Smooth muscle cell (in vitro differentiated cells): Measurements from ENCODE around the gene RAI14. TPM values are rescaled to one million over a fixed set of nuclear protein-coding genes. Genes with fewer than 3 reads are reported as not detected.
"Not testable (repeated sequence)": the region's sequence is repeated elsewhere in the genome, so short reads cannot be mapped to it uniquely, and the experiment has no call there.

Source experiments
- DNase-seq: peaks from one replicate; lab custom pipeline; 2025; ENCODE audit not compliant: unreplicated experiment; lab: John Stamatoyannopoulos, UW
- H2AFZ ChIP-seq: fragments of 200-600 bp; sonication (generic); 2 replicates; pipeline ENCODE4 v1.6.0; 2016; ENCODE audit warnings: antibody characterized with exemption, low read depth, mild to moderate bottlenecking
- H3F3A ChIP-seq: fragments of 200-600 bp; sonication (generic); 2 replicates; pipeline ENCODE4 v1.6.0; 2017; ENCODE audit warnings: antibody characterized with exemption, low read depth
- H3K27ac ChIP-seq: fragments of 200-600 bp; sonication (generic); 2 replicates; pipeline ENCODE4 v1.5.1; 2016; ENCODE audit warnings: low read depth, mild to moderate bottlenecking
- H3K27me3 ChIP-seq: fragments of 200-600 bp; sonication (generic); 2 replicates; pipeline ENCODE4 v1.6.1; 2016; ENCODE audit warnings: low read depth, mild to moderate bottlenecking
- H3K36me3 ChIP-seq: fragments of 200-600 bp; sonication (generic); 2 replicates; pipeline ENCODE4 v1.5.1; 2016; ENCODE audit warnings: low read depth
- H3K4me1 ChIP-seq: fragments of 200-600 bp; sonication (generic); 2 replicates; pipeline ENCODE4 v1.5.1; 2016; ENCODE audit warnings: low read depth
- H3K4me2 ChIP-seq: fragments of 200-600 bp; sonication (generic); 2 replicates; pipeline ENCODE4 v1.6.0; 2016; ENCODE audit warnings: mild to moderate bottlenecking
- H3K4me3 ChIP-seq: fragments of 200-600 bp; sonication (generic); 2 replicates; pipeline ENCODE4 v1.5.1; 2016; ENCODE audit warnings: mild to moderate bottlenecking
- H3K79me2 ChIP-seq: fragments of 200-600 bp; sonication (generic); 2 replicates; pipeline ENCODE4 v1.6.0; 2016; ENCODE audit warnings: low read depth, mild to moderate bottlenecking
- H3K9ac ChIP-seq: fragments of 200-600 bp; sonication (generic); 2 replicates; pipeline ENCODE4 v1.6.0; 2016; ENCODE audit warnings: low read depth
- H3K9me3 ChIP-seq: fragments of 200-600 bp; sonication (generic); replicated peaks from 2 replicates; pipeline ENCODE4 v1.5.1; 2016; ENCODE audit warnings: low read depth
- H4K20me1 ChIP-seq: fragments of 200-600 bp; sonication (generic); 2 replicates; pipeline ENCODE4 v1.6.0; 2016; ENCODE audit warnings: low read depth
- WGBS: methylation state at CpG from one replicate; pipeline ENCODE4 v1.1.7; 2016; ENCODE audit warnings: low lambda C conversion rate; 5-methylcytosine and 5-hydroxymethylcytosine counted together
- polyA plus RNA-seq: library from polyadenylated mRNA; unstranded; fragments of >200 nt; fragmentation: Nextera tagmentation; extraction: Ambion mirVana; gene quantifications from 2 replicates; pipeline ENCODE4 v1.2.1, GENCODE V29; 2016
- total RNA-seq: library from RNA; depleted of rRNA; stranded (reverse); fragments of >200 nt; gene quantifications from 2 replicates; pipeline ENCODE4 v1.2.3, GENCODE V29; 2014
- TF ChIP-seq, protein P1 (sequence below): fragments of 200-600 bp; sonication (generic); IDR thresholded peaks from 2 replicates; pipeline ENCODE4 v1.5.1; 2017; ENCODE audit warnings: borderline replicate concordance, mild to moderate bottlenecking, antibody characterized with exemption; ENCODE audit not compliant: insufficient read depth, poor library complexity, severe bottlenecking

The RAI14 gene
- total and polyA plus RNA-seq, 2 experiments from 2014 or later: 111 to 209 TPM

DNA sequence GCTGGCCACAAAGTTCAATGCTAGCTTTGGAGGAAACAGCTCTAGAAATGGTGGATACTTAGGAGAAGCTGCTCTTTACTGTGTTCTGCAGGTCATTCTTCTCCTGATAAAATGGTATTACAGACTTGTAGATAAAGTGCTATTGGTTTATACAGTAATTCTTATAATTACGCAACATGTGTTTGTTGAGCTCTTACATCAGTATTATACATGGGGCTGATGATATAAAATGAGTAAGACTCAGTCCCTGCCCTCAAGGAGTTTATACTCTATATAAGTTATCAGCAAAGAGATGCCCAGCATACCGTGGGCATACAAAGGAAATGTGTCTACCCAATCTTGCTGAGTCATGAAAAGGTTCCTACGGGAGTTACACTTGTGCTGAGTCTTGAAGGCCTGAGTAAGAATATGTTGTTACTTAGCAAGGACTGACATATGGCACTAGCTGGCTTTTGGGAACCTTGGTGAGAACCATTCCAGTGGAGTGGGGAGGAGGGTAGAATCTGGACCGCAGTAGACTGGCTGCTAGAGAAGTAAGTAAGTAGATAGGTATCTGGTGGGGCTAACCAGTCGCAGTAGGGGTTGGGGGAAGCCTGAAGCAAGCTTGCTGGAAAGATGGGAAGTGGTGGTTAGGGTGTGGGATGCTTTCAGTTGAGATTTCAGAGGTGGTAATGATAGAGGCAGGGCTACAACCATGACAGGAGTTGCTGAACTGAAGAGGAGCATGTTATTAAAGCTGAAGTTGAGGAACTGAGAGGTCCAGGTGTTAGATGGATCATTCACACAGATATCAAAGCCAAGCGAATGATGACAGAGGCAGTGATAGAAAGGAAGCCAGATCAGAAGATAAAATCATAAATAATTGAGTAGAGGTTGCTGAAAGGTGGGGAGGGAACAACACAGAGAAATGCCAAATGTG lies 171.7 kb downstream of the RAI14 start:
- Histone ChIP-seq H3K4me1 (no peaks in the 10 kb centered on the region), H3K27me3 (no peaks in the 10 kb centered on the region), H3K9ac (no peak overlapping the region), H3K79me2 (no peaks in the 10 kb centered on the region), H3F3A (peaks cover 29% of the 10 kb centered on the region), H3K36me3 (peaks cover 72% of the 10 kb centered on the region), H3K9me3 (no peaks in the 10 kb centered on the region), H3K4me2 (no peak overlapping the region), H3K4me3 (no peak overlapping the region), H2AFZ (no peak overlapping the region), H4K20me1 (peaks cover 8% of the 10 kb centered on the region), H3K27ac (no peak overlapping the region)
- DNase-seq: no peak
- TF ChIP-seq, protein P1, sequence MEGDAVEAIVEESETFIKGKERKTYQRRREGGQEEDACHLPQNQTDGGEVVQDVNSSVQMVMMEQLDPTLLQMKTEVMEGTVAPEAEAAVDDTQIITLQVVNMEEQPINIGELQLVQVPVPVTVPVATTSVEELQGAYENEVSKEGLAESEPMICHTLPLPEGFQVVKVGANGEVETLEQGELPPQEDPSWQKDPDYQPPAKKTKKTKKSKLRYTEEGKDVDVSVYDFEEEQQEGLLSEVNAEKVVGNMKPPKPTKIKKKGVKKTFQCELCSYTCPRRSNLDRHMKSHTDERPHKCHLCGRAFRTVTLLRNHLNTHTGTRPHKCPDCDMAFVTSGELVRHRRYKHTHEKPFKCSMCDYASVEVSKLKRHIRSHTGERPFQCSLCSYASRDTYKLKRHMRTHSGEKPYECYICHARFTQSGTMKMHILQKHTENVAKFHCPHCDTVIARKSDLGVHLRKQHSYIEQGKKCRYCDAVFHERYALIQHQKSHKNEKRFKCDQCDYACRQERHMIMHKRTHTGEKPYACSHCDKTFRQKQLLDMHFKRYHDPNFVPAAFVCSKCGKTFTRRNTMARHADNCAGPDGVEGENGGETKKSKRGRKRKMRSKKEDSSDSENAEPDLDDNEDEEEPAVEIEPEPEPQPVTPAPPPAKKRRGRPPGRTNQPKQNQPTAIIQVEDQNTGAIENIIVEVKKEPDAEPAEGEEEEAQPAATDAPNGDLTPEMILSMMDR: no peak
- 93% methylated on average over 6 of the region's 6 CpGs for WGBS

DNA sequence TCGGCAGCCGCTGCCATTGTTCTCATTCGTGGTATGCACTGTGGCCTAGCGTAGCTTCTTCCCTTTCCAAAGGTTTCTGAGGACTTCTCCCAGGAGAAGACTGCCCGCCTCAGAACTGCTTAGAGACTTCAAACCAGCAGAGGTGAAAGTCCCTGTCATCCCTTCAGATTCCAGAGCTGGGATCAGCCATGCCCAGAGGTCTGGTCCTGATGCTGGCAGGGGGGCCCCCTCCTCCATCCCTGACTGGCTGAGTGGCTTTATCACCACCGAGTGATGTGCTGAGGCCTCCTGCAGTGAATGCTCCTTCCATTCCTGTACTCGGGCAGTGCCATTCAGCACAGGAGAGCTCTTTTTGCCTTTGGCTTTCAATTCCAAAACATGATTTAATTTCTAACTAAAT lies 174.7 kb downstream of the RAI14 start:
- peaks cover 56% of the 10 kb centered on the region for H3F3A ChIP-seq
- H3K27ac ChIP-seq: peak overlapping the region; percentile 10
- H3K4me1 ChIP-seq, H2AFZ ChIP-seq, H3K27me3 ChIP-seq, H3K4me3 ChIP-seq, H3K9me3 ChIP-seq, H3K9ac ChIP-seq, DNase-seq, H3K4me2 ChIP-seq, H4K20me1 ChIP-seq, H3K79me2 ChIP-seq: not testable (repeated sequence)
- WGBS: 93% methylated on average over 7 of the region's 7 CpGs
- H3K36me3 ChIP-seq: peaks cover 51% of the 10 kb centered on the region

DNA sequence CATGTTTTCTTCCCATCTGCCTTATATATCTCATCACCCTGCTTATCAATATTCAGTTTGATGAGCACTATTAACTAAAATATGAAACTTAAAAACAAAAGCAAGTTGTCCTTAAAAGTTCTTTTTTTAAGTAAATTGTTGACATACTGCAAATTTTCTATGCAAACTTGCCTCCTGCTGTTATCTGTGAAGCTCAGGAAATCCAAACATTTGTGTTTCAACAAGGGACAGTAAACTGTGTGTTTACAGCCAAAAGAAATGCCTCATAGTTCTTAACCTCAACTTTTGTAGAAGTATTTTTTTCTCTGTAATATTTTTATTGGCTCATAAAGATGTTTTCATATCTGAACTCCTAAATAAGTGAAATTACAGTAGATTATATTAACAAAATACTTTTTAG lies 175.2 kb downstream of the RAI14 start:
- Histone ChIP-seq H2AFZ (no peak overlapping the region), H4K20me1 (peaks cover 8% of the 10 kb centered on the region), H3K4me2 (no peak overlapping the region), H3K36me3 (peaks cover 48% of the 10 kb centered on the region), H3K4me1 (no peaks in the 10 kb centered on the region), H3K27me3 (no peaks in the 10 kb centered on the region), H3K9me3 (no peaks in the 10 kb centered on the region), H3K4me3 (no peak overlapping the region), H3F3A (peaks cover 57% of the 10 kb centered on the region), H3K79me2 (no peaks in the 10 kb centered on the region), H3K9ac (no peak overlapping the region), H3K27ac (peak overlapping the region; percentile 10)
- no peak for DNase-seq
- TF ChIP-seq, protein P1: no peak

DNA sequence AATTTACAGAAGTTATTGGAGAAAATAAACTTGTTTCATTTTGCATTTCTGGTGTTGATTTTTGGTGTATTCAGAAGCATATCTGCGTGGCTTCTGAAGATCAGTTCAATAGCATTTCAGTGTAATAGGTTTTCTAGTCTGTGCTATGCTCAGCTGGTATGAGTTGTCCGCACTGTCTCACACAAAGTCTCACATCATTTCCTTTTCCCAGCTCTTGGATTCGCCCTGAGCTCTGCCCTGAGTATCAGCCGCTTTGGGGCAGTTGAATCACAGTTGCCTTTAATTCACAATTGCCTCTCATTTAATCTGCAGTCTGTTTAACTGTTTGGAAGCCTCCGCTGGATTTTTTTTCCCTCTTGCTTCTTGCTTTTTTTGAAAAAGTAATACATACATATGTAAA lies 176.4 kb downstream of the RAI14 start:
- WGBS: 84% methylated on average over 5 of the region's 5 CpGs
- no peak for DNase-seq

More for the DNA sequence above, 176.4 kb downstream of the RAI14 start:
- H3K27ac ChIP-seq: peak overlapping the region; percentile 31
- H3K4me2 ChIP-seq: no peak overlapping the region
- no peaks in the 10 kb centered on the region for H3K4me1 ChIP-seq
- no peaks in the 10 kb centered on the region for H3K27me3 ChIP-seq
- H3K4me3 ChIP-seq: no peak overlapping the region
- H3K9ac ChIP-seq: no peak overlapping the region
- H4K20me1 ChIP-seq: peaks cover 5% of the 10 kb centered on the region
- TF ChIP-seq, protein P1: no peak
- peaks cover 36% of the 10 kb centered on the region for H3K36me3 ChIP-seq
- H2AFZ ChIP-seq: no peak overlapping the region
- H3K9me3 ChIP-seq: no peaks in the 10 kb centered on the region
- H3F3A ChIP-seq: peaks cover 53% of the 10 kb centered on the region
- no peaks in the 10 kb centered on the region for H3K79me2 ChIP-seq
